NCI-H1694 (cell line): ENCODE data around the gene CDA.
A peak's percentile ranks its signal among the peaks of the same experiment; 100 is the strongest.

Experiments
- DNase-seq: peaks from one replicate; lab custom pipeline; 2025; lab: John Stamatoyannopoulos, UW

Gene CDA

GRCh38 chr1:20648946-20649345 is 60.0 kb downstream of the CDA start:
- DNase-seq, result no peak

- no peak for DNase-seq
These were observed 63.4 kb downstream of the CDA start for GRCh38 chr1:20652300-20652699.

GRCh38 chr1:20654104-20654690 is 65.3 kb downstream of the CDA start:
- DNase-seq, result no peak

- no peak for DNase-seq
These were observed 68.1 kb downstream of the CDA start for GRCh38 chr1:20657024-20657423.

GRCh38 chr1:20658166-20658915 is 69.4 kb downstream of the CDA start:
- DNase-seq, result no peak

- no peak for DNase-seq
These were observed 71.5 kb downstream of the CDA start for GRCh38 chr1:20660363-20660762.

GRCh38 chr1:20660847-20661206 is 71.9 kb downstream of the CDA start:
- DNase-seq, result no peak

GRCh38 chr1:20661207-20662109 is 72.6 kb downstream of the CDA start, which contains the start of gene DDOST:
Gene DDOST (minus strand): TSS chr1:20661369. CDS start chr1:20661350, 19 bp downstream.
- peak; percentile 97 for DNase-seq

GRCh38 chr1:20662110-20662475 is 73.2 kb downstream of the CDA start:
- no peak for DNase-seq

GRCh38 chr1:20663365-20663764 is 74.5 kb downstream of the CDA start:
- DNase-seq, result no peak

GRCh38 chr1:20663969-20664715 is 75.2 kb downstream of the CDA start:
- DNase-seq, result no peak

GRCh38 chr1:20665726-20666125 is 76.8 kb downstream of the CDA start:
- DNase-seq, result no peak

- no peak for DNase-seq
These were observed 77.2 kb downstream of the CDA start for GRCh38 chr1:20666146-20666545.

GRCh38 chr1:20666804-20667203 is 77.9 kb downstream of the CDA start:
- DNase-seq, result no peak
